ENCODE results near the gene WASF2. TPM values are rescaled to one million over a fixed set of nuclear protein-coding genes. Genes with fewer than 3 reads are reported as not detected.
"Not testable (repeated sequence)": the region's sequence is repeated elsewhere in the genome, so short reads cannot be mapped to it uniquely, and the experiment has no call there.

The WASF2 gene
- total RNA-seq, 4 donors from 2014 or later: 53.8 to 76.6 (median 70.3) TPM

- no peak for DNase-seq (ENCODE audit: low spot score in 2 of 2)
- WGBS, 2 donors: 86 to 100% methylated on average over 3 of the region's 3 CpGs
- H3K4me3 ChIP-seq (ENCODE audit: low read depth, poor library complexity, severe bottlenecking): no peak overlapping the region
- intact Hi-C loops (cut with DNase I; ENCODE audit: low total_unique reads): no loop called here
- TF ChIP-seq CTCF (IDR thresholded peaks at IDR 0.05) (no peak), POLR2A (IDR thresholded peaks at IDR 0.05) (no peak)
Measured at GRCh38 chr1:27471477-27471876, 18.5 kb downstream of the WASF2 start.

- intact Hi-C loops (cut with DNase I; ENCODE audit: low total_unique reads): no loop called here
- 64 to 76% methylated on average over 6 of the region's 6 CpGs for WGBS, 2 donors
- TF ChIP-seq POLR2A (IDR thresholded peaks at IDR 0.05) (no peak), CTCF (IDR thresholded peaks at IDR 0.05) (no peak)
- DNase-seq (ENCODE audit: low spot score in 2 of 2): no peak
- no peak overlapping the region for H3K4me3 ChIP-seq (ENCODE audit: low read depth, poor library complexity, severe bottlenecking)
Measured at GRCh38 chr1:27469334-27469733, 20.6 kb downstream of the WASF2 start.

GRCh38 chr1:27468378-27468777 is 21.6 kb downstream of the WASF2 start:
- intact Hi-C loops (cut with DNase I; ENCODE audit: low total_unique reads); H3K4me3 ChIP-seq (ENCODE audit: low read depth, poor library complexity, severe bottlenecking); DNase-seq (ENCODE audit: low spot score in 2 of 2): not testable (repeated sequence)
- 92 to 93% methylated on average over 15 of the region's 15 CpGs for WGBS, 2 donors

- intact Hi-C loops (cut with DNase I; ENCODE audit: low total_unique reads): no loop called here
- no peak for DNase-seq (ENCODE audit: low spot score in 2 of 2)
- H3K4me3 ChIP-seq (ENCODE audit: low read depth, poor library complexity, severe bottlenecking): no peak overlapping the region
- 73% methylated on average over 4 of the region's 4 CpGs for WGBS, 2 donors
- TF ChIP-seq CTCF (IDR thresholded peaks at IDR 0.05): no peak
- no peak for TF ChIP-seq POLR2A (IDR thresholded peaks at IDR 0.05)
Measured at GRCh38 chr1:27464926-27465647, 24.9 kb downstream of the WASF2 start.

GRCh38 chr1:27463916-27464315 is 26.1 kb downstream of the WASF2 start:
- intact Hi-C loops (cut with DNase I; ENCODE audit: low total_unique reads); H3K4me3 ChIP-seq (ENCODE audit: low read depth, poor library complexity, severe bottlenecking): not testable (repeated sequence)
- DNase-seq (ENCODE audit: low spot score in 2 of 2): peak in 1 of 2 donors; percentile 81
- 67 to 68% methylated on average over 6 of the region's 6 CpGs for WGBS, 2 donors

GRCh38 chr1:27458521-27458920 is 31.4 kb downstream of the WASF2 start:
- H3K4me3 ChIP-seq (ENCODE audit: low read depth, poor library complexity, severe bottlenecking); intact Hi-C loops (cut with DNase I; ENCODE audit: low total_unique reads); DNase-seq (ENCODE audit: low spot score in 2 of 2): not testable (repeated sequence)
- WGBS, 2 donors: 56 to 69% methylated on average over 10 of the region's 10 CpGs

GRCh38 chr1:27455139-27455811 is 34.7 kb downstream of the WASF2 start:
- intact Hi-C loops (cut with DNase I; ENCODE audit: low total_unique reads): no loop called here
- peak in 1 of 2 donors; percentile 80 for DNase-seq (ENCODE audit: low spot score in 2 of 2)
- WGBS, 2 donors: 18 to 29% methylated on average over 5 of the region's 5 CpGs
- TF ChIP-seq POLR2A (IDR thresholded peaks at IDR 0.05) (no peak), CTCF (IDR thresholded peaks at IDR 0.05) (no peak)
- H3K4me3 ChIP-seq (ENCODE audit: low read depth, poor library complexity, severe bottlenecking): no peak overlapping the region
